ENCODE measurements around the gene MMRN2.

- TF ChIP-seq CTCF (IDR thresholded peaks at IDR 0.05) (no peak), POLR2A (IDR thresholded peaks at IDR 0.05) (no peak), POLR2AphosphoS5 (IDR thresholded peaks at IDR 0.05) (no peak)
These were observed 7.4 kb upstream of the MMRN2 start for GRCh38 chr10:86964847-86965190.
